HG03457 (cell line): ENCODE measurements around the gene DRAP1.
"Not testable (repeated sequence)": the region's sequence is repeated elsewhere in the genome, so short reads cannot be mapped to it uniquely, and the experiment has no call there.

Source experiments
- ATAC-seq: cut with Tn5 transposase; IDR thresholded peaks from one replicate; pipeline ENCODE4 v1.9.1; 2021; ENCODE audit warnings: moderate number of reproducible peaks; ENCODE audit not compliant: unreplicated experiment

DRAP1 gene

DNA sequence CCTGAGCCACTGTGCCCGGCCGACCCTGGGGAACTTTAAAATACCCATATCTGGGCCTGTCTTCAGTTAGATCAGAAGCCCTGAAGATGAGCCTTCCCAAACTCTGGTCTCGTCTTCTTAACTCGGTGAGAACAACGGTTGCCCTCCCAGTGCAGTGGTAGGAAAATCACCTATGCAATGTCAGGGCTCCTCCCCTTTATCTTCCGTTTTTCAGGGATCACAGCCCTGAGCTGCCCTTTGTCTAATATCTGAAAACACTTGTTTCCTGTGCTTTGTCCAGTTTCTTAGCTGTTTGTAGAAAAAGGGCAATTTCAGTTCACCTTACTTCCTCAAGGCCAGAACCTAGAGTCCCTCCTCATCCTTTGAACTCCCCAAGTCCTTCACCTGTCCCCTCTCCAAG, 9.4 kb downstream of the DRAP1 start:
- ATAC-seq: no peak

DNA sequence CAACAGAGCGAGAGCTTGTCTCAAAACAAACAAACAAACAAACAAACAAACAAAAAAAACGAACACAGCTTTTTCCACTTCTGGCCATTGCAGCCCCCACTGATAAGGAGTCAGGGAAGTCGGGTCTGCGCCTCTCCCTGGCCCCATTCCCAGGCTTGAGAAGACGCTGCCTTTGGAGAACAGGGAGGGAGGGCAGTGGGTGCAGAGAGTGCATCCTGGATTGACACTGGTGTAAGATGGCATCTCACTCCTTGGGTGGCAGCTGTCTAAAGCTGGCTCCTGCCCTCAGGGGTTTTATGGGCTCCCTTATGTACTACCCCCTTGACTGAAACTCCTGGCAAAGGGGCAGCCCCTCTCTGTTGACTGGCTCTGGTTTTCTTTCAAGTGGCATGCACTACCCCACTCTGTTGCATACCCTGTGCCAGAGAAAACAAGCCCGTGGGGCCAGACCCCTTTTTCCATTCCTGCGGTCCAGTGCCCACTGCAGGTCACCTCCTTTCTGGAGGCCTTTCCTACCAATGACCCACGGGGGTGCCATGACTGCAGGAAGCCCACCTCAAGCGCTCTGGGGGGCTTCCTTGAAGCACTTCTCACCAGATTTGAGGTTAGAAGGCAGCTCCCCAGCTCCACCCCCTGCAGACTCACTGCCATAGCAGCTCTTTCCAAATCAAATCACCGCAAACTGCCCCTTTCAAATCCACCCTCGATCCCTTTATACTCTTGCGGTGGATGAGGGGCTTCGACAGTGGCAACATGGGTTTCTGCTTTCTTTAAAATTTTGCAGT, 12.7 kb downstream of the DRAP1 start:
- no peak for ATAC-seq

DNA sequence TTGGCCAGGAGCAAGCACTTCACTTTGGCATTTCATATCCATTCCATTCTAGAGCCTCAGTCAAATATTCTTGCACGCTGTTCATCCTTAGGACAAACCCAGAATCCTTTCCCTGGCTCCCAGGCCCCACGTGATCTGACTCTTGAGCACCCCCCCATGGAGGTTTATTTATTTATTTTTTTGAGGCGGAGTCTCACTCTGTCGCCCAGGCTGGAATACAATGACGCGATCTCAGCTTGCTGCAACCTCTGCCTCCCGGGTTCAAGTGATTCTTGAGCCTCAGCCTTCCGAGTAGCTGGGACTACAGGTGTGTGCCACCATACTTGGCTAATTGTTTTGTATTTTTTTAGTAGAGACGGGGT, 13.3 kb downstream of the DRAP1 start:
- ATAC-seq: no peak

DNA sequence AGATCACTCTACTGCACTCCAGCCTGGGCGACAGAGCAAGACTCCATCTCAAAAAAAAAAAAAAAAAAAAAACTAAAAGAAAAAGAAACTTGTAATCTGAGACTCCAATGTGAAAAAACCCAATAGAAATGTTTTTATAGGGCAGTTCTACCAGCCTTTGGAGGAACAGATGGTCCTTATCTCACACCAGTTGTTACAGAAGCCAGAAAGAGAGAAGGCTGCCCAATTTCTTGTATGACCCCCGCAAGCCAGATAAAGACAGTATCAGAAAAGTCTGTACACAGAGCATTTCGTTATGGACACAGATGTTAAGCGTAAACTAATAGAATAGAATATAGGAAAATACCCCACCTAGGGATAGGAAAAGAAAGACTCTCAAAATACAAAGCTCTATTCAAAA, 14.8 kb downstream of the DRAP1 start:
- ATAC-seq: no peak

DNA sequence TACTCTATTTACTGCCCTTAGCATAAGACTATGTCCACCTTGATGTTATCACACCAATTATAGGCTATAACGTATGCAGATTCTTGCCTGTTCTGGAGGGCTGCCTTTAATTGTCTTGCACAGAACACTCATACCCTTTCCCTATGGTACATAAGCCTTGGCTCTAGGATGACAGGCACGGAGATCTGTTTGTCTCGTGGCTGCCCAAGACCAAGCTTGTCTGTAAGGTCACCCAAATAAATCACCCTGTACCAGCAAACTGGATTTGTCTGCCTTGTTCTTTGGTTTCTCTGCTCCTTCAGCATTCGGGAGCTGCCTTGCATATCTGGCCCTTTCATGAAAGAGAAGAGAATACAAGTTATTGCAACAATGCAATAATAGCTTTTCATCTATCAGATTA, 18.5 kb downstream of the DRAP1 start:
- ATAC-seq: no peak

DNA sequence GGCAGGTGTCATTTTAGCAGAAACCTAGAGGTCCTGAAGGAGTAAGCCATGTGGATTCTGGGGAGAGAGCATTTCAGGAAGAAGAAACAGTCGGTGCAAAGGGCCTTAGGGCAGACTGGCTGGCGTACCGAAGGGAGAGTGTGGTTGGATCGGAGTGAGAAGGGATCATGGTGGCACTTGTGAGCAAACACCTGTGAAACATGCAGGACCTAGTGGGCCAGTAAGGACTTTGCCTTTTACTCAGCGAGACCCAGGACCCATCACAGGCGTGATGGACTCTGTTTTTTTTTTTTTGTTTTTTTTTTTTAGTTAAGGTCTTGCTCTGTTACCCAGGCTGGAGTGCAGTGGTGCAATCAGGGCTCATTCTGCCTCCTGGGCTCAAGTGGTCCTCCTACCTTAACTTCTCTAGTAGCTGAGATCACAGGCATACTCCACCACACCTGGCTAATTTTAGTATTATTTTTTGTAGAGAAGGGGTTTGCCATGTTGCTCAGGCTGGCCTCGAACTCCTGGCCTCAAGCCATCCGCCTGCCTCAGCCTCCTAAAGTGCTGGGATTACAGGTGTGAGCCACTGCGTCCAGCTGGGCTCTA, 22.6 kb downstream of the DRAP1 start:
- no peak for ATAC-seq

DNA sequence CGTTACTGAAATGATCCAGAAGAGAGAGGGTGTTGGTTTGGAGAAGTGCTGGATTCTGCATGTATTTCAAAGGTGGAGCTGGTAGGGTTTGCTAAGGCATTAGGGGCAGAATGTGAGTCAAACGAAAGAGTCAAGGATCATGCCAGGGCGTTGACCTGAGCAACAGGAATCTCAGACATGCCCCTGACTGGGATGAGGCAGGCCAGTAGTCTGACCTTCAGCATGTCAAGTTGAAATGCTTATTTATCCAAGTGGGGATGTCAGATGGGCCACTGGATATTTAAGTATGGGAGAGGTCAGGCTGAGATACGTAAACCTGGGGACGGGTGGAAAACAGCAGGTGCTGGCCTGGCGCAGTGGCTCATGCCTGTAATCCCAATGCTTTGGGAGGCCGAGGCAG, 23.3 kb downstream of the DRAP1 start:
- ATAC-seq: no peak

DNA sequence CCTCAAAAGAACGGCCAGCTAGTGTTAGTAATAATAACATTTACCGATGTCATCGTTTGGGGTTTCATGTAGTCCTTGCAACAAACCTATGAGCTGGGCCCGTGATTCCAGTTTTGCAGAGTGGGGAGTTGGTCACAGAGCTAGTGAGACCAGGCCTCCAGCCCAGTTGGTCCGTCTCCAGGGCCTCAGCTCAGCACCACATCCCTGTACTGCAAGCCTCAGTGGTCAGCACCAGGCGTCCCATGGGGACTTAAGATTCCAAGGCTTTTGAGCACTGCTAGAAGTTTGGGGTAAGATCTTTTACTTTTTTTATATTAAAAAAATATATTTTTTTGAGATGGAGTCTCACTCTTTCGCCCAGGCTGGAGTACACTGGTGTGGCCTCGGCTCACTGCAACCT, 25.0 kb downstream of the DRAP1 start:
- no peak for ATAC-seq

DNA sequence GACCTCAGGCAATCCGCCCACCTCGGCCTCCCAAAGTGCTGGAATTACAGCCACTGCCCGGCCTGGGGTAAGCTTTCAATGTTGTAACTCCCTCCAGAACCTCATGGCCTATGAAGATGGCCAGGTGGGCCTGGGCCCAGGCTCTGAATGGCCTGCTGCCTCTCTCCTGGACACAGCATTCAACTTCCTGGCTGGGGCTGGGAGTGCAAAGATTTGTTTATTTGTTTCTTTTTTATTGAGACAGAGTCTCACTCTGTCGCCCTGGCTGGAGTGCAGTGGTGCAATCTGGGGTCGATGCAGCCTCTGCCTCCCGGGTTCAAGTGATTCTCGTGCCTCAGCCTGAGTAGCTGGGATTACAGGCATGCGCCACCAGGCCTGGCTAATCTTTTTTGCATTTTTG, 25.5 kb downstream of the DRAP1 start:
- no peak for ATAC-seq

DNA sequence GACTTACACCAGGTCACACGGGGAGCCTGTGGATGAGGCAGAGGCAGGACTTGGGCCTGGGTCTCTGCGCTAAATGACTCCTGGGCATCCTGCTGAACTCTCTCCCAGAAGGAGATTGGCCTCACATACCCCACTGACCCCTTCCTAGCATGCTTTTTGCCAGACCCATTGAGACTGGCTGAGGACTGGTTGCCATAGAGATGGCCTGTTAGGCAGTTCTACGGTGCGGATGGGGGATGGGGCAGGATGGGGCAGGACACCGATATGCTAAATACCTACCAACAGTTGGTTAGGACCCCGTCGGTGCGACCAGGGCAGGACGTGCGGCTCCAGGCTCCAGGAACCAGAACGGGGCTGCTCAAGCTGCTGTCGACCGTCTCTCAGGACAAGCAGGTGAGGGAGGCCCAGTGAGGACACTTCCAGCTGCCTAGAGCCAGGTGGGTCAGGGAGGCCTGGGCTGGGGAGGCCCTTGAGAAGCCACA, 26.2 kb downstream of the DRAP1 start, which contains the start of gene TSGA10IP:
TSS of gene TSGA10IP (plus strand) at position 51 of the 482 bp plus-strand sequence. CDS start at position 247, 196 bp downstream.
- ATAC-seq: no peak

DNA sequence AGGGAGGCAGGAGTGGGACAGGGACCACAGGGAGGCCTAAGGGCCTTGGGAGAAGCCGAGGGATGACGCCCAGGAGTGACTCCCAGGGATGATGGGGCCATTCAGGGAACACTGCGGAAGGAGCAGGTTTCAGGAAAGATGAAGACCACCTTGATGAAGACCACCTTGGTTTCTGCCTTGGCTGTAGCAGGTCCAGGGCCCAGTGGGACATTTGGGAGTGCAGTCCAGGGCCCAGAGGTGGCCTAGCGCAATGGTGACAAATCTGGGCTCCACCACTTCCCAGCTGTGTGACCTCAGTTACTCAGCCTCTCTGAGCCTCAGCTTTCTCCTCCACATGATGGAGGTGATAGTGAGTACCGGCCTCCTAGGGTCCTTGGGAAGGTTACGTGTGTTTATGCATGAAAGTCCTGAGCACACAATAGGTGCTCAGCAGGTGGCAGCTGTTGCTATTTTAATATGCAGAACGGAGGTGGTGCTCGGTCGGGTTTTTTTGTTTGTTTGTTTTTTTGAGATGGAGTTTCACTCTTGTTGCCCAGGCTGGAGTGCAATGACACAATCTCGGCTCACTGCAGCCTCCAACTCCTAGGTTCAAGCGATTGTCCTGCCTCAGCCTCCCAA, 26.8 kb downstream of the DRAP1 start:
- no peak for ATAC-seq

DNA sequence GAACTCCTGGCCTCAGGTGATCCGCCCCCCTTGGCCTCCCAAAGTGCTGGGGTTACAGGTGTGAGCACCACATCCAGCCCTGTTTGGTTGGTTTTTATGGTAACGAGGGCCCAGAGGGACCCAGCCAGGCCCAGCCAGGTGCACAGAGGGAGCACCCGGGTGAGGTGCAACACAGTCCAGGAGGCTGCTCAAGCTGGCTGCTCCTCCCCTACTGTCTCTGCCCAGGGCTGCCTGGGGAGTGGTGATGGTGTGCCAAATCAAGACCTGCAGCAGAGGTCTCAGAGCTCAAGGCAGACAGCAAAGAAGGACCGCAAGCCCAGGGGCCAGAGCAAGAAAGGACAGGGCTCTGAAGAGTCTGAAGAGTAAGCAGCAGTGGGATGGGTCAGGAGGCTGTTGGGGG, 27.4 kb downstream of the DRAP1 start:
- ATAC-seq: no peak

DNA sequence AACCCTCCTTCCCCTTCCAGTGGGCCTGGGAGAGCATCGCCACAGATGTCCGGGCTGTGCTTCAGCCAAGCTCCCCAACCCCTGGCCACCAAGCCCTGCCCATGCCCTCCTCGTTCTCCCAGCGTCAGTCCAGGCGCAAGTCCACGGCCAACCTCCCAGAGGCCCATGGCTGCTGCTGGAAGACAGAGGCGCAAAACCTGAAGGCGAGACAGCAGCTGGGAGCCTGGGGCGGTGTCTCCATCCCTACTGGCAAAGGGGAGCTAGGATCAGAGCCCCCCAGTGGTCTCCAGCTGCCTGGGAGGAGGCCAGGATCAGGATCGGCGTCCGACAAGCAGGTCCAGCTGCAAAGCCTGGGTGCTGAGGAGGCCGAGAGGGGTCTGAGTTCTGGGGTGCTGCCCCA, 27.9 kb downstream of the DRAP1 start:
- ATAC-seq: no peak

DNA sequence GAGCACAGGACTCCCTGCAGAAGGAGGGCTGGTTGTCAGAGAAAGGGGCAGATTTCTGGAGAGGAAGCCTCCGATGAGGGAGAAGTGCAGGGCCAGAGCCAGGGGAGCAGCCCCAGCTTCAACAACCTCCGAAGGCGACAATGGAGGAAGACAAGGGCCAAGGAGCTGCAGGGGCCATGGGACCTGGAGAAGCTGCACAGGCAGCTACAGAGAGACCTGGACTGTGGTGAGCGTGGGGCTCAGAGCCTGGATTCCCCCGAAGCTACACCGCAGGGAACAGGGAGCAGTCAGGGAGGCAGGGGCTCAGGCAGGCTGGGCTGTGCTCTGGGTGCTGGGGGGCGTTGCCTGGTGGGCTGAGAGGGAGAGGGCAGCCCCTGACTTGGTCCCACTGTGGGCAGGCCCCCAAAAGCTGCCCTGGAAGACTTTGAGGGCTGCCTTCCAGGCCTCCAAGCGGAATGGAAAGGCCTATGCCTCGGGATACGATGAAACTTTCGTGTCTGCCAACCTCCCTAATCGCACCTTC, 28.4 kb downstream of the DRAP1 start:
- no peak for ATAC-seq

DNA sequence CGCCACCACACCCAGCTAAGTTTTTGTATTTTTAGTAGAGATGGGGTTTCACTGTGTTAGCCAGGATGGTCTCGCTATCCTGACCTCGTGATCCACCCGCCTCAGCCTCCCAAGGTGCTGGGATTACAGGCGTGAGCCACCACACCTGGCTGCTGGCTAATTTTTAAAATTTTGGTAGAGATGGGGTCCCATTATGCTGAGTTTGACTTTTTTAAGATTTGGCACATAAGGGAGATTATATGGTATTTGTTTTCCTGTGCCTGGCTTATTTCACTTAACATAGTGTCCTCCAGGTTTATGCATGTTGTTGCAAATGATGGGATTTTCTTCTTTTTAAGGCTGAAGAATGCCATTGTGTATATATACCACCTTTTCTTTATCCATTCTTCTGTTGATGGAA, 31.5 kb downstream of the DRAP1 start:
- ATAC-seq: not testable (repeated sequence)

DNA sequence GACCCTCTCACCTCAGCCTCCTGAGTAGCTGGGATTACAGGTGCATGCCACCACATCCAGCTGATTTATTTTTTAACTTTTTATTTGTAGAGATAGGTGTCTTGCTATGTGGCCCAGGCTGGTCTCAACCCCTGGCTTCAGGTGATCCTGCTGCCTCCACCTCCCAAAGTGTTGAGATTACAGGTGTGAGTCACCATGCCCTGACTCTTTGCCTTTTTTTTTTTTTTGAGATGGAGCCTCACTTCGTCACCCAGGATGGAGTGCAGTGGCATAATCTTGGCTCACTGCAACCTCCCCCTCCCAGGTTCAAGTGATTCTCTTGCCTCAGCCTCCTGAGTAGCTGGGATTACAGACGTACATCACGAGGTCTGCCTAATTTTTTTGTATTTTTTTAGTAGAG, 32.4 kb downstream of the DRAP1 start:
- ATAC-seq: not testable (repeated sequence)

DNA sequence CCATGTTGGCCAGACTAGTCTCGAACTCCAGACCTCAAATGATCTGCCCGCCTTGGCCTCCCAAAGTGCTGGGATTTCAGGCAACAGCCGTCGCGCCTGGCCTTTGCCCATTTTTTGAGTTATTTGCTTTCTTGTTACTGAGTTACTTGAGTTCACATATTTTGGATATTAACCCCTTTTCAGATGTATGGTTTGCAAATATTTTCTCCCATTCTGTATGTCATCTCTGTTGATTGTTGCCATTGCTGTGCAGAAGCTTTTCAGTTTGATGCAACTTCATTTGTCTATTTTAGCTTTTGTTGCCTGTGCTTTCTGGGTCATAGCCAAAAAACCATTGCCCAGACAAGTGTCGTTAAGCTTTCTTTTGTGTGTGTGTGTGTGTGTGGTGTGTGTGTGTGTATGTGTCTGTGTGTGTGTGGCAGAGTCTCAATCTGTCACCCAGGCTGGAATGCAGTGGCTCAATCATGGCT, 32.9 kb downstream of the DRAP1 start:
- no peak for ATAC-seq

DNA sequence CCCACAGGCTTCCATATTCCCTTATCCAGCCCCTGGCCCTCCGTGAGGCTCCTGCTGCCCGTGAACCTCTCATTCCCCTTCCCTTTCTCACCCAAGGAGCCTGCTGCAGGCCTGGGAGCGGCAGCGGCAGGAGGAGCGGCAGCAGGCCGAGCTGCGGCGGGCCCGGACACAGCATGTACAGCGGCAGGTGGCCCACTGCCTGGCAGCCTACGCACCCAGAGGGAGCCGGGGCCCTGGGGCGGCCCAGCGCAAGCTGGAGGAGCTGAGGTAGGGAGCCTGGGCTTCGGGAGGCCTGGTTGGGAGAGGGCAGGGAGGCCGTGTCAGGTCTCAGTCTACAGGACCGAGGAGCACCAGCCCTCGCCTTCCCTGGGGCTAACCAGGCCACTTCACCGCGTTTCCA, 34.2 kb downstream of the DRAP1 start:
- ATAC-seq: no peak

DNA sequence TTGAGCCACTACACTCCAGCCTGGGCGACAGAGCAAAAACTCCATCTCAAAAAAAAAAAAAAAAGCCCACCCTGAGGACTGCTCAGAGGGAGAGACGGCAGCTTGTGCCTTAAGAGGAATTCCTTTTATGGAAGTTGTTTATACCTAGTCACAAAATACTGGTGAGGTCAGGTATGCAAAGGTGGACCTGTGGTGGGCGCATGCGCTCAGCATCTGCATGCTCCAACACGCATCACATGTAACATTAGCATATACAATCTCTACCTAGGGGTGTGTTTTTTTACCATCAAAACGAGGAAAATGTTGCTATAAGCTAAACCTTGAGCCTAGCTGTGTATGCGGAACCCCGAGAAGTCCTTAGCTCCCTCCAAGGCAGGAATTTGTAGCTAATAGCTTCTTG, 35.5 kb downstream of the DRAP1 start:
- no peak for ATAC-seq

DNA sequence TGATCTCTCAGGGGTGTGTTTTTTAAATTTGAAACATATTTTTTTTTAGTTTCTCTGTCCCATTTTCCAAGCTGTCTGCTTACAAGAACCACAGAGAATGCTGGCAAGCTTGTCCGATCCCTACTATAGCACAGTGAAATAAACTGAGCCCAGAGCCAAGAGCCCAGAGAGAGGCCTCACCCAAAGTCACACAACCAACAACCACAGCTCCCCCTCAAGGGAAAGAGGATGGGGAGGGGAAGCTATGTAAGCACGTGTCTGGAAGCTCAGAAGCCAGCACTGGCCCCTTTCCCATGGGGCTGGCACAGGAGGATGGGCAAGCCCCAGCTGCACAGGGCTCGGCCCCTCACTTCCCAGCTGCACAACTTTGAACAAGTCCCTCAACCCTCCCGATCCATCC, 39.1 kb downstream of the DRAP1 start:
- no peak for ATAC-seq

DNA sequence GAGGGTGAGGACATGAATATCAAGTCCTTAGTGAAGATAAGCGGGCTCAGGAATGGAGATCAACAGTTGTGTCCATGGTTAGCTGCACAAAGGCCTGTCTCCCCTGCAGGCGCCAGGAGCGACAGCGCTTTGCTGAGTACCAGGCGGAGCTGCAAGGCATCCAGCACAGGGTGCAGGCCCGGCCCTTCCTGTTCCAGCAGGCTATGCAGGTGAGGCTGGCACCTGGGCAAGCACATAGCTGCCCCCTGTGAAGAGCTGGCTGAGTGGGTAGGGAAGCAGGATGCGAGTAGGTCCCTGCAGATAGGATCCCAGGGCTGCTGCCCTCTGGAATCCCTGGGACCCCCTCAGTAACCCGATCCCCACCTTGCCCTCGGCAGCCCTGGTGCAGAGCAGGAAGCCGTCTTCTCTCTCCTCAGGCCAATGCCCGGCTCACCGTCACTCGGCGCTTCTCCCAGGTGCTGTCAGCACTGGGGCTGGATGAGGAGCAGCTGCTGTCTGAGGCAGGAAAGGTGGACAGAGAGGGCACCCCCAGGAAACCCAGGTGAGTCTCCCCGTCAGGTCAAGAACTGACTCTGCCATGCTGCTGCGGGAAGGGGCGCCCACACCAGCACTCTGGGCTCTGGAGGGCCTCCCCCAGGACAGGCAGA, 39.7 kb downstream of the DRAP1 start:
- ATAC-seq: no peak
